GM18868 (cell line): Measurements from ENCODE around the gene KDM5B.
"Not testable (repeated sequence)": the region's sequence is repeated elsewhere in the genome, so short reads cannot be mapped to it uniquely, and the experiment has no call there.

Source experiments
- ATAC-seq: cut with Tn5 transposase; IDR thresholded peaks from one replicate; pipeline ENCODE4 v1.9.1; 2021; ENCODE audit warnings: mild to moderate bottlenecking, moderate library complexity; ENCODE audit not compliant: unreplicated experiment

KDM5B gene

DNA sequence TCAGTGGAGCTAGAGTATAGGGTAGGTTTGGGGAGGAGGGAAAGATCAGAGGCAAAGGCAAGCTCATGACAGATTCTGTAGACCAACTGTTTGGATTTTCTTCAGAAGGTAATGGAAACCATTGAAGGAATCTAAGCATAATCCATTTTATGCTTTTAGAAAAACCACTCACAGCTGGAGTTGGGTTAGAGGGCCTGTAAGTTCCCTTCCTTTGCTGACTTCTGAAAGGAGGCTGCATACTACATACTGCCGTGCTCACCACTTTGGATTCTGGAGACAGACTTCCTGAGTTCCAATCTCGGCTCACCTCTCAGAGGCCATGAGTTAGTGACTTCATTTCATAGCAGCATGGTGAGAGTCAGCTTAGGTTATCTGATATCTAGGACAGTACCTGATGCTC is 91.6 kb downstream of the KDM5B start:
- no peak for ATAC-seq

GRCh38 chr1:202714202-202714601 is 94.0 kb downstream of the KDM5B start:
- ATAC-seq, result not testable (repeated sequence)

- no peak for ATAC-seq
Measured at GRCh38 chr1:202713110-202713509, 95.1 kb downstream of the KDM5B start.

- ATAC-seq, result no peak
Measured at GRCh38 chr1:202711949-202712635, 96.1 kb downstream of the KDM5B start.

DNA sequence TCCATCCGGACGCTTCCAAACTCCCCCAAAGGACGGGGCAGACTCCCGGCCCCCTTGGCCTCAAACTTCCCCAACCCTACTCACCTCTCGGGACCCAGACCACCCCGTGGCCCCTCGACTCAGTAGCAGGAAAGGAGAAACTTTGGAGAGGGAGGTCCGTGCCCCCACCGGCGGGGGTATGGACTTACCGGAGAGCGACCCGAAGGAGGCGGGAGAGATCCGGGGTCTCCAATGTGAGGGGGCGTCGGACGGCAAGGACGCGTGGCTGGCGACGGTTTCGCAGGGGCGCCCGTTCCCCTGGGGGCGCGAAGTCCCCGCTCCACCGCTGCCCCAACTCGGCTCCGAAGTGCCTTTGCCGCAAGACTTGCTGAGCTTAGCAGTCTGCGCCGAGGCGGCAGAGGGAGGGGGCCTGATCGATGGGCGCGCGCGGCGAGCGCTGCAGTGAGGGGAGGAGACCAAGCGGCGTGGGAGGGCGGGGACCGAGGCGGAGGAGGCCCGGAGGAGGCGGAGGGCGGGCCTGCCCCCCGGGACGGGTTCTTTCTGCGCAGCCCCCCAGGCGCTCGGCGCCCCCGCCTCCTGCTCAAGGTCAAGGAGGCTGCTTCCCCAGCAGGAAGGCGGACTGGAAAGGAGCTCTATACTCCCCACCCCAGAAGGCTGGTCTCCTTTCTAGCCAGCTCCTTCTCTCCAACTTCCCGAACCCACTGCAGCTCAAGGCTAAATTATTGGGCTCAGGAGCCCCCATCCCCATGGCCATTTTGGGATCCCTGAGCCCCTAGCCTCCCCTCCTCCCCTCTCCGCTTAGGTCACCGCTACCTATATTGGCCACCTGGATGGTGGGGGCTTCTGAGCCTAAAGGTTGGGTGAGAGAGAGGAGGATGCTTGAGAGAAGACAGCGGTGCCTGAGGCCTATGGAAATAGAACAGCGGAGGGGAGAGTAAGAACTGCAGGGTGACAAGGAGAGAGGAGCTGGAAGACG is 97.9 kb downstream of the KDM5B start, which contains the start of gene SYT2:
SYT2 (minus strand) TSS at position 385 of the 976 bp plus-strand sequence. CDS start 104,682 bp downstream, outside the sequence.
- ATAC-seq, result no peak

- no peak for ATAC-seq
Measured at GRCh38 chr1:202709276-202710041, 98.8 kb downstream of the KDM5B start.

- no peak for ATAC-seq
Measured at GRCh38 chr1:202708456-202709275, 99.6 kb downstream of the KDM5B start.

GRCh38 chr1:202706851-202707250 is 101.4 kb downstream of the KDM5B start:
- ATAC-seq, result no peak

DNA sequence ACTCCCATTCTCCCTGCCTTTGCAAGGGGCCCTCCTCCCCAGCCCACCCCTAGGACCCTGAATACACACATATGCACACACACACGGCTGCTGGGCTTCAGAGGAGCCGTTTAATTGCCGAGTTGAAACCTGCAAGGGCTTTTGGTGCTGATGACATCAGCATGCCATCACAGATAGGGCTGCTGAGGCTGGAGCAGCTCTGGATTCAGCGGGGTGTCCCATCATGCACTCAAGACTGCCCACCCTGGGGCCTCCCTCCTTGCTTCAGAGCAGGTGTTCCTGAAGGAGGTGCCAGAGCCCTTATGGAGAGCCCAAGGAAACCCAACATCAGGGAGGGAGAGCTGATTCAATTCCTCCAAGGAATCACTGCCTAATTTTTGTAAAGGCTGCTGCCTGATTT is 103.6 kb downstream of the KDM5B start:
- no peak for ATAC-seq

DNA sequence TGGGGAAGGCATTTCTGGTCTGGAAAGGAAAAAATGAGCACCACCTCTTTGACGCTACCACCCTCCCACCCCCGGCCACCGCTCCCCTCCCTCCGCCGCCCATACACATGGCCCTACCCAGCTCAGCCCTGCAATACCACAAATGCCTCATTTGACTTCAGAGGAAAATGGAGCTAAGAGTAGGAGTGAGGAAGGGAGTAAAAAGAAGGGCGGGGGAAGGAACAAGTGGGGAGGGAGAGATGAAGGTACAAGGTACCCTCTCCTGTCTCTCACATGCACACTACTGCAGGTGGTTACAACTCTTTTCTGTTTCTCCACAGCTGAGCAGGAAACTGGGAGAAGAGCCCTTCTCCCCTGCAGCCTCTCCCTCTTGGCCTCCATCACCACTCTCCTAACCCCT is 105.0 kb downstream of the KDM5B start:
- no peak for ATAC-seq

GRCh38 chr1:202702088-202702487 is 106.1 kb downstream of the KDM5B start:
- ATAC-seq, result no peak

DNA sequence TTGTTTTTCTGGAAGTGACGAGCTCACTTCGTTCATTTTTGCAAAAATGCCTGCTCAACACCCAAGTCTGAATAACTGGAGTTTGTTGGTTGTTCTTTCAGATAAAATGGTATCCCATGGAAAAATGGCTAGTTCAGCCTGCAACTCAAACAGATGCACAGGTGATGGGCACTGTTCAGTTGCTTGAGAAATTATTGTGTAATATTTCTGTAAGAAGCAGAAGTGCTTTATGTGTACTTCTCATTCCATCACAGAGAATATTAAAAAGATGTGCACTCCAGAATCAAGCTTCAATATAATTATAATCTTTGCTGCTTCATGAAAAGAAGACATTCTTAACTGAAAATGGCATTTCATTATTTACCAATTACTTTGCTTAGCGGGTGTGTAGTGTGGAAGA is 107.0 kb downstream of the KDM5B start:
- ATAC-seq, result no peak

- no peak for ATAC-seq
Measured at GRCh38 chr1:202700061-202700460, 108.2 kb downstream of the KDM5B start.

DNA sequence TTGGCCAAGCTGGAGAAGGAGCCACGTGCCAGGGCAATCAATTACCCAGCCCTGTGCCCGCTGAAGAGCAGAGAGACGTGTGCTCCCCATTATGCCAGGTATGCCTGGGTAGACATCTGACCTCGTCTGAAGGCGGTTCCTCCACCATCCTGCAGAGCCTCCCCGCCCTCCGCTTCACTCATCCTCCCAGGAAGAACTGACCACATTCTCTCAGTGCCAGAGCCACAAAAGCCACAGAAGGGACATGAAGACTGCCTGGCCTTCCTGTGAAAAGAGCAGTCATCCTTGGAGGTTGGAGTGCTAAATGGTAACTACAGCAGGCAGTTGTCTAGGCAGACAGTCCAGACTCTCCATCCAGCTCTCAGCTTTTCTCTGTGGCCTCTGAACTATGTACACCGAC is 109.9 kb downstream of the KDM5B start:
- ATAC-seq, result no peak

DNA sequence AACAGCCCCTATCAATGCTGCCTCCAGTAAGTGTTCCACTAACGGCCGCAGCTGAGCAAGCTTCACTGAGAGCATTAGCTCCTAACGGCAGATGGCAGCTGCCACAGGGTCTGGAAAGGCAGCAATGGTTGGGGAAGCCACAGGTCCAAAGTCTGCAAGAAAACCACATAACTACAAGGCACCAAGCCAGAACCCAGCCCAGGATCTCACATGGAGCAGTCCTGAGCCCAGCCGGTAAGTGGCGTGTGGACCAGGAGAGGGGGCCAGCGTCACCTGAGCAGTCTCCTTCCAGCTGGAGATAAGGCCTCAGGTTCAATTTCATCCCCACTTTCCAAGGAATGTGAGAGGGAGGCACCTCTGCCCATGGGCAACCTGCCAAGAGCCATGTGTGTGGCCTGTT is 111.2 kb downstream of the KDM5B start:
- ATAC-seq, result no peak

DNA sequence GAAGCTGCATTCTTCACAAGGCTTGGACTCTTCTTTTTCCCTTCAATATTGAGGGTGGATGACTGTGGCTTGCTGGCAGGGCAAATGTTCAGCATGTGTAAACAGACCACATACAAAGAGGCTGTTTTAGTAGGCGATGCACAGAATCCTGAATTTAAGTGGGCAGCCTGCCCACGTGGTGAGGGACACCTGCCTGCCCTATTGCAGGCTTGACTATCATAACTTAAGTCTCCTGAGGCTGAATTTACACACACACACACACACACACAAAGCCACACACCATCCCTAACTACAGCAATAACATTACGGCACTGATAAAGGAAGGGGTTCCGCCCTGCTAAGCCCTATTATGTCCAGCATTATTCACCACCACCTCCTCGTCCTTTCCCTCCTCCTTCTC is 113.9 kb downstream of the KDM5B start:
- ATAC-seq, result no peak

GRCh38 chr1:202692959-202693555 is 115.2 kb downstream of the KDM5B start:
- no peak for ATAC-seq

DNA sequence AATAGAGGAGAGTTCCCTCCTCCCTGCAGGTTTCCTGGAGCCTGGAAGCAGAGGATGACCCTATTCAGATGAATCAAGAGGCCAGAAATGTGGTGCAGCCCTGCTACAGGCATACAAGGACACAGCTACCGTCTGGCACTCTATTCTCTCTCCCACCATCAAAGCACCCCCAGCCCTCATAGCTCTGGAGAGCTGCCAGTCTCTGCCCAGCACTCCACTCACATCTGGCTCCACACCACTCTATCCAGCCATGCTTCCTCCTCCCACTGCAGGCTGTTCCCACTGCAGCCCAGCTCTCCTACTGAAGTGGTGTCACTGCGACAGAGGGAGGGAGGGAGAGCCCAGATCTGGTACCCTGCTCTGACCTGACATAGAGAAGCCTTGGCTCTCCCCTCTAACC is 116.4 kb downstream of the KDM5B start:
- ATAC-seq, result no peak

DNA sequence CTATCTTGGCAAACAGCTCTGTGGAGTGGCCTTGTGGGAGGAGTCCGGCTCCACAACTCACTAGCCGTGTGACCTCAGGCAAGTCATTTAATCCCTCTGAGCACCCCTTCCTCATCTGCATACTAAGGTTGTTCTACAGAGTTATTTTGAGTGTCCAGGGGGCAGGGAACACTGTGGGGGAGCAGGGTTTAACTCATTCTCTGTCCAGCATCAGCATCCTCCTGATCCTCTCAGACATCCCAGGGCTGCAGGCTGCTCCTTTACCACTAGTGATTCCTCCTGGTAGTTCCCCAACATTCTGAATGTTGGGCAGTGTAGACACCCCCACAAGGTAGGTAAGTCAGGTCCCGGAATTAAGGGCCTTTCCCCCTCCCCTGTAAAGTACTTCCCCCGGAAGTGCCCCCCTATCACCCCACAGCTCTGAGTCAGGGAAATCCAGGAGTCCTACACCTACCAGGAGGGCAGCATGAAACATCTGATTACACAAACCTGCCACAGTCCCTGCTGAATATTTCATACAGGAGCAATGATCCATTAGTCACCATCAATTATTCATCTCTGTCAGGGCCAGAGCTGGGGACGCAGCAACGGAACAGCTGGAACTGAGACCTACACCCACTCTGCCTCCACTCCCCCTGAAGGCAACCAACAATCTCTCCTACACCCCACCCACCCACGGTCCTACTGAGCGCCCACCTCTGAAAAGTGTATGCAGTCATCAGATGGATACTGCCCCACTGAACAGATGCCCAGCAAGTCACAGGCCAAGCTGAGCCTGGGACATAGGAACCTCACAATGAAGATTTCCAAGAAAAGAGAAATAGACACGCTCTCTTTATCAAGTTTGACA is 118.5 kb downstream of the KDM5B start:
- ATAC-seq, result no peak
